Fibroblast of villous mesenchyme (primary cell): ENCODE measurements around the gene CCT6A. TPM values are rescaled to one million over a fixed set of nuclear protein-coding genes. Genes with fewer than 3 reads are reported as not detected.
"Not testable (repeated sequence)": the region's sequence is repeated elsewhere in the genome, so short reads cannot be mapped to it uniquely, and the experiment has no call there.

Source experiments
- DNase-seq: peaks from one replicate; pipeline ENCODE4 v3.0.0-alpha.2; 2010; ENCODE audit warnings: low read depth
- H3K4me3 ChIP-seq: 2 replicates; pipeline ENCODE4 v1.5.1; 2011; ENCODE audit warnings: low read depth, mild to moderate bottlenecking, low read length
- CTCF ChIP-seq: IDR thresholded peaks from 2 replicates; pipeline ENCODE4 v1.5.1; 2012; ENCODE audit warnings: low read depth, mild to moderate bottlenecking, low read length; ENCODE audit not compliant: insufficient read depth
- total RNA-seq: library from RNA; depleted of rRNA; stranded (reverse); fragments of >200 nt; gene quantifications from 2 replicates; pipeline ENCODE4 v1.2.3, GENCODE V29; 2012

CCT6A gene
- total RNA-seq, 1 donor, result 187 TPM

GRCh38 chr7:56046721-56047445, 4.7 kb upstream of the CCT6A start:
- no peak for TF ChIP-seq CTCF
- H3K4me3 ChIP-seq, result no peak overlapping the region
- DNase-seq, result peak; percentile 97

- H3K4me3 ChIP-seq, result not testable (repeated sequence)
- peak; percentile 55 for DNase-seq
These were observed 4.0 kb upstream of the CCT6A start for GRCh38 chr7:56047446-56048116.

DNA sequence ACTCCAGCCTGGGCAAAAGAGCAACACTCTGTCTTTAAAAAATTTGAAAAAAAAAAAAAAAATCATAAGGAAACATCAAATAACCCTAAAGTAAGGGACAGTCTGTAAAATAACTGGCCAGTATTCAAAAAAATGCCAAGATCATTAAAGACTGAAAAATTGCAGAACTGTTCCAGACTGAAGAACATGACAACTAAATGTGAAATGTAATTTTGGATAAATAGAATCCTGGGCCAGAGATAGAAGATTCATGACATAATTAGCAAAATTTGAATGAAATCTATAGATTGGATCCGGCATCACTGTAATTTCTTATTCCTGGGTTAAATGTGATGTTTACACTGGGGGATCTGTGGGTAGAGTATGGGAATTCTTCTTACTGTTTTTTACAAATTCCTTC, 3.3 kb upstream of the CCT6A start:
- no peak for DNase-seq
- TF ChIP-seq CTCF, result no peak

GRCh38 chr7:56048763-56049162, 2.8 kb upstream of the CCT6A start:
- not testable (repeated sequence) for H3K4me3 ChIP-seq, DNase-seq

More for the DNA sequence above, 3.3 kb upstream of the CCT6A start:
- H3K4me3 ChIP-seq, result no peak overlapping the region

GRCh38 chr7:56051053-56051338, 569 bp upstream of the CCT6A start:
- peak overlapping the region; percentile 93 for H3K4me3 ChIP-seq
- no peak for TF ChIP-seq CTCF
- DNase-seq, result no peak

DNA sequence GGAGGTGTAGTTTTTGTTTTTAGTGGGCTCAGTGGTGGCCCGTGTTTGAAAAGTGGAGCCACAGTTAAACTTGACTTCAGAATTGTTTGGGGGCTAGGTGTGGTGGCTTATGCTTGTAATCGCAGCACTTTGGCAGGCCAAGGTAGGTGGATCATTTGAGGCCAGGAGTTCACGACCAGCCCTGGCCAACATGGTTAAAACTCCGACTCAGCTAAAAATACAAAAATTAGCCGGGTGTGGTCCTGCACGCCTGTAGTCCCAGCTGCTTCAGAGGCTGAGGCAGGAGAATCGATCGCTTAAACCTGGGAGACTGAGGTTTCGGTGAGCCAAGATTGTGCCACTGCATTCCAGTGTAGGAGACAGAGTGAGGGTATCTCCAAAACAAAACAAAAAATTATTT, 1.8 kb downstream of the CCT6A start:
- no peak for DNase-seq
- H3K4me3 ChIP-seq, result no peak overlapping the region
- no peak for TF ChIP-seq CTCF

DNA sequence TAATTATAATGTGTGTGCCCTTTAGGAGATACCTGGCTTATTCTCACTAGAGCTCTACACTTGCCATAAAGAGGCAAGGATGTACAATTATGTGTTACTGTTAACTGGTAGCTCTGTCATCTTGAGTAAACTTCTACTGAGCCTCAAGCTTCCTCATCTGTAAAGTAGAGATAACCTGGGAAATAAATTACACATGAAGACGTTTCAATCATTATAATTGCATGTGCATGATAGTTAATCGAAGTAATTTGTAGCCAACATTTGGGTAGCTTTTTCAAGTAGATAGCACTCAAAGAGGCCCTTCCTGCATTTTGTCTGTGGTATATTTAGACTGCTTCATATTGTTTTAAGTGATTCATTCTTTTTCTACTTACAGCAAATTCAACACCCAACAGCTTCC, 2.4 kb downstream of the CCT6A start:
- TF ChIP-seq CTCF, result no peak
- no peak for DNase-seq
- H3K4me3 ChIP-seq, result no peak overlapping the region

- no peak overlapping the region for H3K4me3 ChIP-seq
- TF ChIP-seq CTCF, result no peak
- peak; percentile 75 for DNase-seq
These were observed 10.8 kb downstream of the CCT6A start for GRCh38 chr7:56062382-56062781.
